Adrenal gland (tissue), 12 donors: ENCODE results near the gene PLPP4. TPM values are rescaled to one million over a fixed set of nuclear protein-coding genes. Genes with fewer than 3 reads are reported as not detected.

ENCODE experiments used
- DNase-seq, 7 donors: peaks; one replicate each; pipeline ENCODE4 v3.0.0-alpha.2; 2019 to 2020
- H3K27ac ChIP-seq, 5 donors: fragments of 200-600 bp; sonication (generic) in 4 of 5; 1 replicate in 3 of 5; 2 replicates in 2 of 5; pipeline versions ENCODE4 v1.5.1 to v1.8.0; 2016 to 2020; ENCODE audit warnings: mild to moderate bottlenecking in 1 of 5
- H3K27me3 ChIP-seq: fragments of 200-600 bp; 2 replicates; pipeline ENCODE4 v1.8.0; 2021
- H3K36me3 ChIP-seq, 2 donors: fragments of 200-600 bp; replicated peaks in 1 of 2; 1 replicate in 1 of 2; 2 replicates in 1 of 2; pipeline versions ENCODE4 v1.5.1 to v1.8.0; 2018 to 2022
- H3K4me1 ChIP-seq, 2 donors: fragments of 200-600 bp; replicated peaks in 1 of 2; 1 replicate in 1 of 2; 2 replicates in 1 of 2; pipeline versions ENCODE4 v1.5.1 to v1.8.0; 2018 to 2021
- H3K4me3 ChIP-seq, 4 donors: fragments of 200-600 bp; sonication (generic) in 3 of 4; one replicate each; pipeline ENCODE4 v1.5.1; 2016 to 2018
- H3K9me3 ChIP-seq, 3 donors: fragments of 200-600 bp; sonication (generic) in 1 of 3; replicated peaks in 1 of 3; 1 replicate in 2 of 3; 2 replicates in 1 of 3; pipeline versions ENCODE4 v1.5.1 to v1.8.0; 2016 to 2021
- POLR2A ChIP-seq, 2 donors: fragments of 450-650 bp; IDR thresholded peaks; one replicate each; pipeline ENCODE4 v1.6.1; 2017; ENCODE audit warnings: antibody characterized with exemption in 2 of 2, mild to moderate bottlenecking in 2 of 2, moderate library complexity in 1 of 2
- WGBS, 4 donors: extraction: QIAGEN DNeasy Blood & Tissue Kit in 2 of 4; methylation state at CpG; one replicate each; pipeline versions ENCODE4 v1.1.5 to v1.1.7; 2013 to 2017; 5-methylcytosine and 5-hydroxymethylcytosine counted together
- intact Hi-C, 2 donors: fragments of 100-400 bp; cut with DNase I; formaldehyde crosslinking; loops; one replicate each; pipeline versions ENCODE4 v1.14.1 to v1.15.0; 2022 to 2023
- polyA plus RNA-seq, 3 donors: library from polyadenylated mRNA; stranded (reverse); fragments of 200-250 nt in 2 of 3; fragments of 350-450 nt in 1 of 3; fragmentation: Illumina TruSeq in 1 of 3; extraction: RNeasy Lipid Tissue Mini Kit (QIAGEN cat#74804) in 1 of 3; gene quantifications; one replicate each; pipeline ENCODE4 v1.2.3, GENCODE V29; 2013 to 2014
- total RNA-seq, 9 donors: library from RNA; depleted of rRNA in 4 of 9; stranded (reverse); fragments of >200 nt in 4 of 9; fragments of 120-200 nt in 1 of 9; fragmentation: NEBNext Ultra II Directional in 1 of 9; extraction: Animal tissue kit (Norgen Biotek cat#: 25700) in 1 of 9; gene quantifications; one replicate each; pipeline versions ENCODE4 v1.1.0 to v1.2.4, GENCODE V29; 2013 to 2023
- TF ChIP-seq, protein P1 (sequence below), 6 experiments: fragments of 450-650 bp in 4 of 6; fragments of 200-600 bp in 2 of 6; sonication (generic) in 1 of 6; IDR thresholded peaks; 1 replicate in 5 of 6; 2 replicates in 1 of 6; pipeline versions ENCODE4 v1.5.1 to v1.8.0; 2016 to 2021; ENCODE audit warnings: antibody characterized with exemption in 6 of 6, mild to moderate bottlenecking in 2 of 6, moderate library complexity in 1 of 6
- donor health status: healthy with polysubstance abuse.
- donor health status: Bipolar disorder and iron deficiency.
- donor health status: DM: yes; HTN: yes; CAD: no.
- donor health status: DM: no; HTN: no; CAD: no.
- donor health status: DM: no; HTN: no; CAD: no.
- donor health status: DM: yes; HTN: yes; CAD: no.

The PLPP4 gene
- total and polyA plus RNA-seq, 12 donors = 0.09 to 1.4 TPM; not detected in 10

DNA sequence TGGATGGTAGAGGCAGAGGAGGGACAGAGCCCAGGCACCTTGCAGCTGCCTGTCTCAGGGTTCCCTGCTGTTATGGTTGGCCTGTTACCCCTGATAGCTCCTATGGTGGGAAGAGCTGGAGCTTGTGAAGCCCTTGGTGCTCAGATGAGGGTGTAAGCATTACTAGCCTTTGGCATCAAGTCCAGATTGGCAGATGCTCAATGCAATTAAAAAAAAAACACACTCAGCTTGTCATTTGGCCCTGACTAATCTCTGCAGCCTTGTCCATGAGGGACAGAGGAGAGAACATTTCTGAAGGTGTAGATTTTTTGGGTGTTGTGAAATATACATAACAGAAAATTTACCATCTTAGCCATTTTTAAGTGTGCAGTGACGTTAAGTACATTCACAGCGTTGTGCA lies 86.3 kb downstream of the PLPP4 start:
- Histone ChIP-seq H3K4me1 (no peaks in the 10 kb centered on the region), H3K27me3 (no peaks in the 10 kb centered on the region)

DNA sequence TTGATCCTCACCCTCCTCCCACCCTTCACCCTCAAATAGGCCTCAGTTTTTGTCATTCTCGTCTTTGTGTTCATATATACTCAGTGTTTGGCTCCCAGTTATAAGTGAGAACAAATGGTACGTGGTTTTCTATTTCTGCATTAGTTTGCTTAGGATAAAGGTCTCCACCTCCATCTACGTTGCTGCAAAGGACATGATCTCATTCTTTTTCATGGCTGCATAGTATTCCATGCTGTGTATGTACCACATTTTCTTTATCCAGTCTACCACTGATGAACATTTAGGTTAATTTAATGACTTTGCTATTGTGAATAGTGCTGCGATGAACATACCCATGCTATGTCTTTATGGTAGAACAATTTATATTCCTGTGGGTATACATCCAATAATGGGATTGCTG lies 91.2 kb downstream of the PLPP4 start:
- H3K4me1 ChIP-seq = no peaks in the 10 kb centered on the region

More for the DNA sequence above, 86.3 kb downstream of the PLPP4 start:
- WGBS, 4 donors = 90 to 95% (median 91%) methylated on average over 2 of the region's 2 CpGs
- no peaks in the 10 kb centered on the region for H3K36me3 ChIP-seq
- H3K9me3 ChIP-seq = no peaks in the 10 kb centered on the region
- no peak overlapping the region for H3K4me3 ChIP-seq
- no peak for TF ChIP-seq POLR2A (IDR thresholded peaks at IDR 0.05)
- TF ChIP-seq, protein P1, sequence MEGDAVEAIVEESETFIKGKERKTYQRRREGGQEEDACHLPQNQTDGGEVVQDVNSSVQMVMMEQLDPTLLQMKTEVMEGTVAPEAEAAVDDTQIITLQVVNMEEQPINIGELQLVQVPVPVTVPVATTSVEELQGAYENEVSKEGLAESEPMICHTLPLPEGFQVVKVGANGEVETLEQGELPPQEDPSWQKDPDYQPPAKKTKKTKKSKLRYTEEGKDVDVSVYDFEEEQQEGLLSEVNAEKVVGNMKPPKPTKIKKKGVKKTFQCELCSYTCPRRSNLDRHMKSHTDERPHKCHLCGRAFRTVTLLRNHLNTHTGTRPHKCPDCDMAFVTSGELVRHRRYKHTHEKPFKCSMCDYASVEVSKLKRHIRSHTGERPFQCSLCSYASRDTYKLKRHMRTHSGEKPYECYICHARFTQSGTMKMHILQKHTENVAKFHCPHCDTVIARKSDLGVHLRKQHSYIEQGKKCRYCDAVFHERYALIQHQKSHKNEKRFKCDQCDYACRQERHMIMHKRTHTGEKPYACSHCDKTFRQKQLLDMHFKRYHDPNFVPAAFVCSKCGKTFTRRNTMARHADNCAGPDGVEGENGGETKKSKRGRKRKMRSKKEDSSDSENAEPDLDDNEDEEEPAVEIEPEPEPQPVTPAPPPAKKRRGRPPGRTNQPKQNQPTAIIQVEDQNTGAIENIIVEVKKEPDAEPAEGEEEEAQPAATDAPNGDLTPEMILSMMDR (IDR thresholded peaks at IDR 0.05) = no peak
- no peak overlapping the region for H3K27ac ChIP-seq
- intact Hi-C loops = no loop called here
- DNase-seq = no peak

DNA sequence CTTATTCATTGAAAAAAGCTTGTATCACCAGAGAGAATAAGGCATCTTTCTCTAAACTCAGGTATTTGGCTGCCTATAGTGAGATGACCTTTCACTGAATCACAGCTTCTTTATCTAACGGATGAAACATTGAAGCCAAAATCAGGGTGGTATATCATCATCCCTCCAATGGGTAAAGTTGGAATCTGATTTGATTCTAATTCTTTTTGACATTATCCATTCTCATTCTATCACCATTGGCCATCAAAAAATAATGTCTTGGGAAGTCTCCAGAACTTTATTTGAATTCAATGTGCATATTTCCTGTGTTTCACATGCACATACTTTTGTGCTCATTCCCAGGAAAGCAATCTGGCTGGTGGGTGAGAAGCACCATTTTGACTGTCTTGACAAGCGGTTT lies 95.2 kb downstream of the PLPP4 start:
- intact Hi-C loops = no loop called here
- Histone ChIP-seq H3K27ac (no peak overlapping the region), H3K4me3 (no peak overlapping the region), H3K4me1 (no peaks in the 10 kb centered on the region), H3K27me3 (no peaks in the 10 kb centered on the region), H3K36me3 (no peaks in the 10 kb centered on the region), H3K9me3 (no peaks in the 10 kb centered on the region)
- 64 to 78% (median 67%) methylated on average over 2 of the region's 2 CpGs for WGBS, 4 donors
- no peak for TF ChIP-seq POLR2A (IDR thresholded peaks at IDR 0.05)
- TF ChIP-seq, protein P1 (IDR thresholded peaks at IDR 0.05) = no peak
- no peak for DNase-seq

More for the DNA sequence above, 91.2 kb downstream of the PLPP4 start:
- intact Hi-C loops = no loop called here
- no peak for DNase-seq
- H3K36me3 ChIP-seq = no peaks in the 10 kb centered on the region
- TF ChIP-seq POLR2A (IDR thresholded peaks at IDR 0.05) = no peak
- TF ChIP-seq, protein P1 (IDR thresholded peaks at IDR 0.05) = no peak
- no peaks in the 10 kb centered on the region for H3K27me3 ChIP-seq
- H3K4me3 ChIP-seq = no peak overlapping the region
- WGBS, 4 donors = 72 to 83% (median 79%) methylated on average over 4 of the region's 4 CpGs
- no peak overlapping the region for H3K27ac ChIP-seq
- H3K9me3 ChIP-seq = no peaks in the 10 kb centered on the region

DNA sequence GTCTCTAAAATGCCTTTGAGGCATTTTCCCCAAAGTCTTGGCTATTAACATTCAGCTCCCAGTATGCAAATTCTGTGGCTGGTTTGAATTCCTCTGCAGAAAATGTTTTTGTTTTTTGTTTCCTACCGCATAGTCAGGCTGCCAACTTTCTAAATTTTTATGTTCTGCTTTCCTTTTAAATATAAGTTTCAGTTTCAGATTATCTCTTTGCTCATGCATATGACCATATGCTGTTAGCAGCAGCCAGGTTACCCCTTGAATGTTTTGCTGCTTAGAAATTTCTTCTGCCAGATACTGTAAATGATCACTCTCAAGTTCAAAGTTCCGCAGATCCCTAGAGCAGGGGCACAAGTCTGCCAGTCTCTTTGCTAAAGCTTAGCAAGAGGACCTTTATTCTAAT lies 96.9 kb downstream of the PLPP4 start:
- DNase-seq = no peak
- intact Hi-C loops = no loop called here

More for the DNA sequence above, 96.9 kb downstream of the PLPP4 start:
- Histone ChIP-seq H3K4me1 (no peaks in the 10 kb centered on the region), H3K27ac (no peak overlapping the region), H3K4me3 (no peak overlapping the region), H3K9me3 (no peaks in the 10 kb centered on the region), H3K27me3 (no peaks in the 10 kb centered on the region), H3K36me3 (no peaks in the 10 kb centered on the region)
- TF ChIP-seq, protein P1 (IDR thresholded peaks at IDR 0.05) = no peak
- no peak for TF ChIP-seq POLR2A (IDR thresholded peaks at IDR 0.05)
- WGBS, 4 donors = 65 to 91% (median 87%) methylated on average over 2 of the region's 2 CpGs
